A549 (cell line): ENCODE data around the gene STX1B. TPM values are rescaled to one million over a fixed set of nuclear protein-coding genes. Genes with fewer than 3 reads are reported as not detected.

ENCODE experiments used
- ATAC-seq, 2 experiments: fragments of 200-7000 bp in 1 of 2; fragments of >200 bp in 1 of 2; cut with Nextera tagmentation in 1 of 2; cut with Tn5 transposase in 1 of 2; 3 replicates each; pipeline versions ENCODE4 v1.8.0 to v1.9.1; 2018 to 2020; ENCODE audit warnings: mild to moderate bottlenecking in 1 of 2, moderate library complexity in 1 of 2
- CTCF ChIA-PET: fragments of 300-600 bp; sonication (Branson Sonifier 250); formaldehyde crosslinking; extraction: SDS; loops from one replicate; lab custom pipeline; 2021; ENCODE audit warnings: antibody characterized with exemption, inconsistent platforms; lab: Yijun Ruan, JAX
- POLR2A ChIA-PET: fragments of 350-600 bp; formaldehyde crosslinking; extraction: SDS; loops from one replicate; lab custom pipeline; 2021; ENCODE audit warnings: antibody characterized with exemption, inconsistent platforms; lab: Yijun Ruan, JAX
- DNase-seq, 2 experiments: peaks; one replicate each; pipeline versions ENCODE4 v3.0.0 to v3.0.0-alpha.2; 2011 to 2016; ENCODE audit warnings: low read depth in 1 of 2, low spot score in 1 of 2
- FAIRE-seq: peaks from 2 replicates; lab custom pipeline; 2011; peaks lifted over from hg19 to GRCh38; lab: Jason Lieb, UNC
- H3K27ac ChIP-seq, 2 experiments: fragments of >200 bp; sonication (Bioruptor Twin); formaldehyde crosslinking; 3 replicates each; pipeline ENCODE4 v1.5.1; 2016 to 2017
- H3K4me1 ChIP-seq: fragments of >200 bp; sonication (Bioruptor Twin); formaldehyde crosslinking; 3 replicates; pipeline ENCODE4 v1.6.1; 2016
- H3K4me2 ChIP-seq: fragments of >200 bp; sonication (Bioruptor Twin); formaldehyde crosslinking; 3 replicates; pipeline ENCODE4 v1.6.1; 2016
- H3K4me3 ChIP-seq: fragments of >200 bp; sonication (Bioruptor Twin); formaldehyde crosslinking; 3 replicates; pipeline ENCODE4 v1.5.1; 2016
- H3K9me3 ChIP-seq: fragments of >200 bp; sonication (Bioruptor Twin); formaldehyde crosslinking; 3 replicates; pipeline ENCODE4 v1.6.1; 2016
- CBX8 ChIP-seq: fragments of 200-600 bp; sonication (generic); IDR thresholded peaks from 2 replicates; pipeline ENCODE4 v1.6.1; 2016
- ESRRA ChIP-seq: fragments of 150-350 bp; IDR thresholded peaks from 2 replicates; pipeline ENCODE4 v1.6.1; 2014; ENCODE audit warnings: mild to moderate bottlenecking, low read length, borderline replicate concordance
- FOSL2 ChIP-seq, 2 experiments: fragments of 450-650 bp in 1 of 2; fragments of >200 bp in 1 of 2; sonication (Bioruptor Twin) in 1 of 2; formaldehyde crosslinking; IDR thresholded peaks; 2 replicates each; pipeline versions ENCODE4 v1.5.0 to v1.6.1; 2016 to 2020; ENCODE audit warnings: mild to moderate bottlenecking in 1 of 2, moderate library complexity in 1 of 2
- GATA3 ChIP-seq: IDR thresholded peaks from 2 replicates; pipeline ENCODE4 v1.6.1; 2012; ENCODE audit warnings: borderline replicate concordance
- HDAC2 ChIP-seq: fragments of 200-600 bp; sonication (generic); IDR thresholded peaks from 2 replicates; pipeline ENCODE4 v1.6.1; 2016
- HOXA7 ChIP-seq: fragments of 250-450 bp; sonication (Bioruptor Pico); IDR thresholded peaks from 2 replicates; pipeline ENCODE4 v1.5.0; 2020; ENCODE audit warnings: mild to moderate bottlenecking, moderate library complexity
- HOXB13 ChIP-seq: fragments of 250-450 bp; sonication (Bioruptor Pico); IDR thresholded peaks from 2 replicates; pipeline ENCODE4 v1.5.0; 2020; ENCODE audit warnings: low read depth, mild to moderate bottlenecking, moderate library complexity
- HOXB5 ChIP-seq: fragments of 250-450 bp; sonication (Bioruptor Pico); IDR thresholded peaks from 2 replicates; pipeline ENCODE4 v1.5.0; 2020; ENCODE audit warnings: mild to moderate bottlenecking, moderate library complexity
- JUN ChIP-seq, 2 experiments: fragments of >200 bp; sonication (Bioruptor Twin); formaldehyde crosslinking; IDR thresholded peaks; 2 replicates in 1 of 2; 3 replicates in 1 of 2; pipeline ENCODE4 v1.6.1; 2016 to 2017
- KDM5A ChIP-seq: fragments of 200-600 bp; sonication (generic); IDR thresholded peaks from 2 replicates; pipeline ENCODE4 v1.6.1; 2016; ENCODE audit warnings: antibody characterized with exemption, mild to moderate bottlenecking
- MAFK ChIP-seq: fragments of 450-650 bp; IDR thresholded peaks from 2 replicates; pipeline ENCODE4 v1.6.1; 2014; ENCODE audit not compliant: partially characterized antibody
- MYC ChIP-seq: IDR thresholded peaks from 2 replicates; pipeline ENCODE4 v1.6.1; 2012; ENCODE audit warnings: mild to moderate bottlenecking, inconsistent platforms, low read length, improper control_type of control experiment, borderline replicate concordance
- PHF8 ChIP-seq: fragments of 200-600 bp; sonication (generic); IDR thresholded peaks from 2 replicates; pipeline ENCODE4 v1.6.1; 2016; ENCODE audit warnings: low read depth, mild to moderate bottlenecking, antibody characterized with exemption, moderate library complexity, borderline replicate concordance
- POLR2A ChIP-seq: IDR thresholded peaks from 2 replicates; pipeline ENCODE4 v1.6.1; 2012; ENCODE audit warnings: mild to moderate bottlenecking, low read length
- POLR2AphosphoS2 ChIP-seq: conservative IDR thresholded peaks from 2 replicates; pipeline ENCODE4 v1.6.1; 2012; ENCODE audit warnings: low read length, improper control_type of control experiment, inconsistent platforms
- RAD21 ChIP-seq, 2 experiments: fragments of >200 bp in 1 of 2; sonication (Bioruptor Twin) in 1 of 2; formaldehyde crosslinking in 1 of 2; IDR thresholded peaks in 1 of 2; conservative IDR thresholded peaks in 1 of 2; 2 replicates in 1 of 2; 3 replicates in 1 of 2; pipeline ENCODE4 v1.6.1; 2012 to 2018; ENCODE audit warnings: inconsistent platforms in 1 of 2
- RARB ChIP-seq: fragments of 250-450 bp; sonication (Bioruptor Pico); IDR thresholded peaks from 2 replicates; pipeline ENCODE4 v1.8.0; 2021; ENCODE audit warnings: mild to moderate bottlenecking, moderate library complexity
- RFX5 ChIP-seq: fragments of 450-650 bp; IDR thresholded peaks from 2 replicates; pipeline ENCODE4 v1.7.1; 2014; ENCODE audit warnings: antibody characterized with exemption, mild to moderate bottlenecking, moderate library complexity
- ZC3H11A ChIP-seq: fragments of 450-650 bp; IDR thresholded peaks from 2 replicates; pipeline ENCODE4 v1.6.1; 2014; ENCODE audit warnings: antibody characterized with exemption, mild to moderate bottlenecking
- ZNF302 ChIP-seq: fragments of 250-450 bp; sonication (Bioruptor Pico); IDR thresholded peaks from 2 replicates; pipeline ENCODE4 v1.9.0; 2021; ENCODE audit warnings: inconsistent platforms, mild to moderate bottlenecking, moderate library complexity
- WGBS: methylation state at CpG from one replicate; pipeline ENCODE4 v1.1.6; 2017; ENCODE audit errors: missing lambda C conversion rate; 5-methylcytosine and 5-hydroxymethylcytosine counted together
- polyA plus RNA-seq, 4 experiments: library from polyadenylated mRNA; depleted of rRNA in 3 of 4; stranded (reverse); fragments of >200 nt; fragmentation: RNase III in 1 of 4; extraction: RNeasy Plus Mini Kit Qiagen cat#74134 plus additional on column Dnase treatment in 1 of 4; gene quantifications; 2 replicates in 3 of 4; 3 replicates in 1 of 4; pipeline ENCODE4 v1.2.3, GENCODE V29; 2011 to 2017
- TF ChIP-seq, protein P1 (sequence below): fragments of >200 bp; sonication (Bioruptor Twin); formaldehyde crosslinking; IDR thresholded peaks from 3 replicates; pipeline ENCODE4 v1.5.1; 2016
- TF ChIP-seq, protein P2 (sequence below): fragments of 150-350 bp; IDR thresholded peaks from 2 replicates; pipeline ENCODE4 v1.6.1; 2014; ENCODE audit warnings: low read depth, mild to moderate bottlenecking, low read length

Gene STX1B
- polyA plus RNA-seq, 2 of the 4 experiments (the other 2 are of a cell fraction): 2.4 to 2.6 TPM

DNA sequence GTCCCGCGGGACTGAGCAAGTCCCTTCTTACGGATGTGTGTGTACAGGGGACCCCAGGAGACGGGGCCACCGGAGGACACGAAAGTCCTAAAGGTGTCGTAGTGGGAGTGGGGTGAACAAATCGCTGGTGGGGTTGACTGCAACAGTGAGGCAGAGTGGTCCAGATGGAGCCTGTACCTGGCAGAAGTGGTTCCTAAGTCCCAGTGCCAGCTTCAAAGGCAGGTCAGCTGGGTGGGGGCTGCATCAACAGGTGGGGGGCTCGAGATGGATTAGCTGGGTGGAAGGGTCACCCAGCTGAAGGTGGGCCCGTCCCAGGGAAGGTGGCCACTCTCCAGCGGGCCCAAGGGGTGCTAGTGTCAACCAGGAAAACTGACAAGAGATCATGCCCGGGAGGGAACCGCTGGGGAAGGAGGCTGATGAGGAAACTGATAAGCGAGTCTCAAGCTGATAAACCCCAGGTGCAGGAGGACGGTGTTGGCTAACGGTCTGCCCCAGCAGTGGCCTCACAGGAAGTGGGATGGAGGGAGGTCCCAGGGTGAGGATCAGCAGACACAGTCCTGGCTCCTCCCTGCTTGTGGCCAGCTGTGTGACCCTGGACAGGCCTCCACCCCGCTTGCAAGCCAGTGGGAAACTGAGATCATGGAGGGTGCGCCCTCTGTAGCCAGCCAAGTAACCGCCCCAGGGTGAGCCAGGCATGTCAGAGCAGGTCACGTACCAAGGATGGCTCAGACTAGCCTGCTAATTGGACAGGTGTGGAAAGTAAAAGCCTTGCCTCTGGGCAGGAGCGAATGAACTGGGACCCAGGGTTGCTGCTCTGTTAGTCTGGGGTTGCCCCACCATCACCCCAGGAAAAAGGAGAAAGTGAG, 60.6 kb downstream of the STX1B start:
- H3K9me3 ChIP-seq: no peaks in the 10 kb centered on the region
- peak overlapping the region; percentile 73 for H3K4me3 ChIP-seq
- no peak for TF ChIP-seq ZC3H11A
- TF ChIP-seq PHF8: no peak
- TF ChIP-seq CBX8: no peak
- no peak for TF ChIP-seq ZNF302 (CRISPR knock-in tag)
- TF ChIP-seq HOXB13 (CRISPR knock-in tag): no peak
- TF ChIP-seq MAFK: no peak
- no peak for TF ChIP-seq RFX5
- TF ChIP-seq, protein P1, sequence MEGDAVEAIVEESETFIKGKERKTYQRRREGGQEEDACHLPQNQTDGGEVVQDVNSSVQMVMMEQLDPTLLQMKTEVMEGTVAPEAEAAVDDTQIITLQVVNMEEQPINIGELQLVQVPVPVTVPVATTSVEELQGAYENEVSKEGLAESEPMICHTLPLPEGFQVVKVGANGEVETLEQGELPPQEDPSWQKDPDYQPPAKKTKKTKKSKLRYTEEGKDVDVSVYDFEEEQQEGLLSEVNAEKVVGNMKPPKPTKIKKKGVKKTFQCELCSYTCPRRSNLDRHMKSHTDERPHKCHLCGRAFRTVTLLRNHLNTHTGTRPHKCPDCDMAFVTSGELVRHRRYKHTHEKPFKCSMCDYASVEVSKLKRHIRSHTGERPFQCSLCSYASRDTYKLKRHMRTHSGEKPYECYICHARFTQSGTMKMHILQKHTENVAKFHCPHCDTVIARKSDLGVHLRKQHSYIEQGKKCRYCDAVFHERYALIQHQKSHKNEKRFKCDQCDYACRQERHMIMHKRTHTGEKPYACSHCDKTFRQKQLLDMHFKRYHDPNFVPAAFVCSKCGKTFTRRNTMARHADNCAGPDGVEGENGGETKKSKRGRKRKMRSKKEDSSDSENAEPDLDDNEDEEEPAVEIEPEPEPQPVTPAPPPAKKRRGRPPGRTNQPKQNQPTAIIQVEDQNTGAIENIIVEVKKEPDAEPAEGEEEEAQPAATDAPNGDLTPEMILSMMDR: peak; percentile 12; the same call in 1 of the 3 replicates
- peak; percentile 75 for TF ChIP-seq POLR2A
- no peak for TF ChIP-seq HOXA7 (CRISPR knock-in tag)
- TF ChIP-seq FOSL2 (IDR thresholded peaks at IDR 0.05): no peak
- no peak for TF ChIP-seq FOSL2 (CRISPR knock-in tag; IDR thresholded peaks at IDR 0.05)
- no peak for TF ChIP-seq POLR2AphosphoS2
- TF ChIP-seq JUN (IDR thresholded peaks at IDR 0.05): peak in 1 of 2 experiments; percentile 20; a peak in 1 of 5 replicates
- no peak for TF ChIP-seq ESRRA
- TF ChIP-seq HOXB5: no peak
- TF ChIP-seq GATA3: peak; percentile 50
- no peak for TF ChIP-seq HDAC2
- TF ChIP-seq MYC: no peak
- no peak for TF ChIP-seq KDM5A
- TF ChIP-seq, protein P2, sequence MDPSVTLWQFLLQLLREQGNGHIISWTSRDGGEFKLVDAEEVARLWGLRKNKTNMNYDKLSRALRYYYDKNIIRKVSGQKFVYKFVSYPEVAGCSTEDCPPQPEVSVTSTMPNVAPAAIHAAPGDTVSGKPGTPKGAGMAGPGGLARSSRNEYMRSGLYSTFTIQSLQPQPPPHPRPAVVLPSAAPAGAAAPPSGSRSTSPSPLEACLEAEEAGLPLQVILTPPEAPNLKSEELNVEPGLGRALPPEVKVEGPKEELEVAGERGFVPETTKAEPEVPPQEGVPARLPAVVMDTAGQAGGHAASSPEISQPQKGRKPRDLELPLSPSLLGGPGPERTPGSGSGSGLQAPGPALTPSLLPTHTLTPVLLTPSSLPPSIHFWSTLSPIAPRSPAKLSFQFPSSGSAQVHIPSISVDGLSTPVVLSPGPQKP: no peak
- no peak for TF ChIP-seq RARB
- TF ChIP-seq RAD21 (conservative IDR thresholded peaks at IDR 0.05 in 1 of 2, IDR thresholded peaks at IDR 0.05 in 1 of 2): no peak
- peak overlapping the region; percentile 88 for H3K4me2 ChIP-seq
- ATAC-seq (peak; percentile 4 to 43; a peak in 5 of 6 replicates), DNase-seq (peak; percentile 19 to 84), FAIRE-seq (no peak)
- ChIA-PET CTCF (interaction anchor here (1.6 to 8.2 kb wide), 3 partner anchors 8 to 192 kb away, joined by 5 to 78 read pairs (median 7); no protein-coding TSS in a partner anchor), POLR2A (interaction anchor here (0.7 to 1.0 kb wide), 2 partner anchors 124 to 167 kb away, joined by 3 read pairs; partner anchors contain the start of genes ZNF646 and ZNF668)
- 13% methylated on average over 20 of the region's 21 CpGs for WGBS
- H3K27ac ChIP-seq: peak overlapping the region; percentile 90 to 99
- peaks cover 26% of the 10 kb centered on the region for H3K4me1 ChIP-seq
